HG03460 (cell line): ENCODE measurements around the gene B4GALNT2.
"Not testable (repeated sequence)": the region's sequence is repeated elsewhere in the genome, so short reads cannot be mapped to it uniquely, and the experiment has no call there.

ENCODE experiments used
- ATAC-seq: cut with Tn5 transposase; IDR thresholded peaks from one replicate; pipeline ENCODE4 v1.9.1; 2021; ENCODE audit not compliant: unreplicated experiment

Gene B4GALNT2

DNA sequence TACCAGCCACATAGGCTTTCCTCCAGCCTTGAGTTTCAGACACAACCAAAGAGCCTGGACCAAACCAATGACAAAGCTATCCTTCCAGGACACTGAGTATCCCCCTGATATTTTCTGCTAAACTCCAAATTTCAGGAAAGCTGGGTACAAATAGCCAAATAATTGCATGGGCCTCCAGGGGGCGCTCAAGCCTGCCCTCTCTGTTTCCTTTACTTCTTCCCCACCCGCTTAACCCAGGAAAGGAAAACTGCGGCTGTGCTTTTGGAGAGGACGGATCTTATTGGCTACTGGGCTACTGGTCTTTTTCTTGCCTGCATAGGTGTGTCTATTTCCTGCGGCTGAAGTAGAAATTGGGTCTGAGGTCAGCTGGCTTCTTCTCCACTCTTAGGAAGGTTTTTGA lies 47.7 kb downstream of the B4GALNT2 start:
- ATAC-seq: no peak

DNA sequence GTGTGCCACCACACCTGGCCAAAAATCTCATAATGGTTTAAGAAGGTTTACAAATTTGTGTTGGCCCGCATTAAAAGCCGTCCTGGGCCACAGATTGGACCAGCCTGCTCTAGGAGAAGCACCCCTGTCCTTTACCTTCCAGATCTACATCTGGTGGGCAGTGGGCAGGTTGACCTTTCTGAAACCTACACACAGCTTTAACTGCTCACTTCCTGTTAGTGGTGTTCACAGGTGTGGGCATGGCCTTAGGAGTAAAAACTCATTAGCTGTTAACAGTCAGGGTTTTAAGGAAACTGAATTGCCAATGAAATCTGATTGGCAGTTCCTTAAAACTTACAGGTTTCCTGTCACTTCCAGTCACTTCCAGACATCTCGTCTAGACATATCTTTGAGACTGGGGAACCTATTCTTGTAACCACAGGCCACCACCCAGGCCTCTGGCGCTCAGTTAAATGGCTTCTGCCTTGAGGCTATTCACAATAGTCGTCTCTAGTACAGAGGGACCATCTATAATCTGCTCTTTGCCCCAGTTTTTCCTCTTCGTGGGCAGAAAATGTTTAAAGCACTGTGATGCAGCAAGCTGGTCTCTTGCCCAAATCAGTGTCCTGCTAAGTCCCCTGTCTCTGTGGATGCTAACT lies 48.5 kb downstream of the B4GALNT2 start:
- ATAC-seq: no peak

DNA sequence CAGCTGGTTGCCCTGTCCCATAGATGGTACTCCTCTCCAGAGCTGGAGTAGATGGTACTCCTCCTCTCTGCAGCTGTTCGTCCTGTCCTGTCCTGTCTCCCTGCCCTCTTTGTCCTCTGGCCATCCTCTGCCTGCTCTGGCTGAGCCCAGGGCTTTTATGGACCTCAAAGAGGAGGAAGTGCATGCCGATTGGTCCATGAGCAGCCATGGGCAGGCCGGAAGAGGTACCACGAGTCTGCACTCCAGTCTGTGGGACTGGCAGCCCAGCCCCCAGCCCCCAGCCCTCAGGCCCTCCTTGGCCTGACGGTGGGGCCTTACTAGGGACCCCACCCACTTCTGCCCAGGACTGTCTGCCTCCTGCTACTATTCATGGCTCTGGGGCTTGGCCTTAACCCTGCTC lies 50.8 kb downstream of the B4GALNT2 start:
- no peak for ATAC-seq

DNA sequence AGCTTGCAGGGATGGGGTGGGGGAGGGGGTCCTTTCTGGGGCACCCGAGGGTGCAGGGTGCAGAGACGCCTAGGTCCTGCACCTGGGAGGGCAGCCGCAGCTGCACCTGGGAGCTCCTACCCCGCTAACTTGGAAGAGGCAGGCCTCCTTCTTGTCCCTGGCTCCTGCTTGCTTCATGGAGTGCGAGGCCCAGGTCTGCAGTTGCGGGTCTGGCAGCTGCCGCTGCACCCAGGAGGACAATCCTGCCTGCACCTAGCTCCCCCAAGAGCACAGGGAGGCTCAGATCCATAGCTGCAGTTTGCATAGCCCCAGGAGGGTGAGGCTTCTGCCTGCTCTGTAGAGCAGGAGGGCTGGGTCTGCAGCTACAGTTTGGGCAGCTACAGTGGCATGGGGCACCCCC lies 51.2 kb downstream of the B4GALNT2 start:
- ATAC-seq: no peak

DNA sequence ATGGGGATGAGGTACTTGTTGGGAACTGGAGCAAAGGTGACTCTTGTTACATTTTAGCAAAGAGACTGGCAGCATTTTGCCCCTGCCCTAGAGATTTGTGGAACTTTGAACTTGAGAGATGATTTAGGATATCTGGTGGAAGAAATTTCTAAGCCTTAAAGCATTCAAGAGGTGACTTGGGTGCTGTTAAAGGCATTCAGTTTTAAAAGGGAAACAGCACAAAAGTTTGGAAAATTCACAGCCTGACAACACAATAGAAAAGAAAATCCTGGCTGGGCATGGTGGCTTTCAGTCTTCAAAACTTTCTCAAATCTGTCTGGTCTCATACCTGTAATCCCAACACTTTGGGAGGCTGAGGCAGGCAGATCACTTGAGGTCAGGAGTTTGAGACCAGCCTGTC lies 52.0 kb downstream of the B4GALNT2 start:
- ATAC-seq: not testable (repeated sequence)

DNA sequence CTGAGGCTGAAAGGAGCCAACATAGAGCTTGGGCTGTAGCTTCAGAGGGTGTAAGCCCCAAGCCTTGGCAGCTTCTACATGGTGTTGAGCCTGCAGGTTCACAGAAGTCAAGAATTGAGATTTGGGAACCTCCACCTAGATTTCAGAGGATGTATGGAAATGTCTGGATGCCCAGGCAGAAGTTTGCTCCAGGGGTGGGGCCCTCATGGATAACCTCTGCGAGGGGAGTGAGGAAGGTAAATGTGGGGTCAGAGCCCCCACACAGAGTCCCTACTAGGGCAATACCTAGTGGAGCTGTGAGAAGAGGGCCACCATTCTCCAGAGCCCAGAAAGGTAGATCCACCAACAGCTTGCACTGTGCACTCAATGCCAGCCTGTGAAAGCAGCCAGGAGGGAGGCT lies 52.8 kb downstream of the B4GALNT2 start:
- ATAC-seq: not testable (repeated sequence)

DNA sequence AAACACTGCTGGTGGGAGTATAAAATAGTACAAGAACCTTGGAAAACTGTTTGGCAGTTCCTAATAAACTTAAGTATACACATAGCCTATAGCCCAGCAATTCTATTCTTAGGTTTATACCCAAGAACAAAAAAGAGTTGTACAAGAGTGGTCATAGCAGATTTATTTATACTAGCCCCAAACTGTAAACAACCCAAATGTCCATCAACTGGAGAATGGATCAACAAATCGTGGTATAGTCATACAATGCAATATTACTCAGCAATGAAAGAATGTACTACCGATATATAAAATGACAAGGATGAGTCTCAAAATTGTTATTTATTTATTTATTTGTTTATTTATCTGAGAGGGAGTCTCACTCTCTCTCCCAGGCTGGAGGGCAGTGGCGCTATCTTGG lies 54.7 kb downstream of the B4GALNT2 start:
- ATAC-seq: no peak

DNA sequence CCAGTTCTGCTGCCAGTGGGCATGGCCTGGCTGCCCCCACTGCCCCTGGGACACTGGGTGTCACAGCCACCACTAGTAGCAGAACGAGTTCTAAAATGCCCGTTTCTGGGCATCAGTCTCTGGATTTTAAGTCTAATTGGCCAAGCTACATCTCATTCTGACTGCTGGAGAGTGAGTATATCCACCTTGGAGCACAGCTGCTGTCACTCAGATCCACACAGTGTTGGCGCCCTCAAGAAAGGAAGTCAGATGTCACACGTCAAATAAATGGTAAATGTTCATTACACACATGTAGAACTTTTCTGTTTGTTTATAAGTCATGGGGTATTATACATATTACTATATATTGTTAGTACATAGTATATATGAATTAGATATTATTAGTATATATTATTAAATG lies 58.4 kb downstream of the B4GALNT2 start:
- ATAC-seq: no peak

DNA sequence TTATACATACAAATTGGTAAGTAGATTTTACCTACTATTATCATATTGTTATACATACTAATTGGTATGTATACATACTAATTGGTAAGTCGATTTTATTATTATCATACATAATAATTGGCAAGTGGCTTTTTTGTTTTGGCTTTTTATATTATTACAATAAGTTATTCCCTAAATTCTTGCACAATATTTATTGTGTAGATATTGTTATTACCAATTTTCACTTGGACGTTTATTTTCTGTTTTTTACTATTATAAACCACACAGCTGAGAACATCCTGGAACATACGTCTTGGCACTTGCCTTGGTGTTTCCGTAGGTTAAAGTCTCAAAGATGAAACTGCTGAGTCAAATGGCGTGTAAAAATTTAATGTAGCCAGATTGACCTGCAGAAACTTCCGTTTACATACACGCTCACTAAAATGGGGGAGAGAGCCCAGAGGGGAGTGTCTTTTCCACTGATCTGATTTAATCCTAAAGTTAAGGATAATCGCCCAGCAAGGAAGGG lies 58.9 kb downstream of the B4GALNT2 start:
- ATAC-seq: no peak

DNA sequence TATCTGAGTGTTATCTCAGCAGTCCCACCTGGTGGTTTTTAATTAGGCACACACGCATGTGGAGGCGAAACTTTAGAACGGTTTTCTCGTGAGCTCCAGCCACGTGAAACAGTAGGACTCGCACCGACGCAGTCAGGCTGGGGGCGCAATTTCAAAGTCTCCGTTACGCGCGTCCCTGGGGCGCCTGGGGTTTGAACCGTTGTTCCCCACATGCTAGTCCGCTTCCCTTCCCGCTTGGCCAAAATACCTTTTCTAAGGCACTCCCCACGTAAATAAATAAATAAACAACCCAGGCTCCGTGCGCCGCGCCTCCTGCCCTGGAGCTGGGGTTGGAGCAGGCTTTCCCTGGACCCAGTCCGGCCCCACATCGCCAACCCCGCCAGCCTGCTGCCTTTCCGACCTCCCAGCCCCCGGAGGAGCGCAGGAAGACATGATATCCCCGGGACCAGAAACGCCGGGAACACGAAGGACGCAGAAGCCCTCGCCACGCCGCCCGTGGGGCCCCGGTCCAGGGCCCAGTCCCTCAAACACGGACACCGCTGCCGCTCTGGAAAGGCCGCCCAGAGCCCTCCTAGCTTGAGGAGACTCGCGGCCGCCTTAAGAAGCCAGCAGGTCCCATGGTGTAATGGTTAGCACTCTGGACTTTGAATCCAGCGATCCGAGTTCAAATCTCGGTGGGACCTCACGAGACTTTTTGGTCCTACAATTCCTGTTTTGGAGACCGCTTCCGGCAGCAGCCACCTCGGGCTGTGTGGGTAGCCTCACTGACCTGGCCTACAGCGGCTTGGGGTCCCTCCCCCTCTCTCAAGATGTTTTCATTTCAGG lies 59.6 kb downstream of the B4GALNT2 start:
- ATAC-seq: peak; percentile 44

DNA sequence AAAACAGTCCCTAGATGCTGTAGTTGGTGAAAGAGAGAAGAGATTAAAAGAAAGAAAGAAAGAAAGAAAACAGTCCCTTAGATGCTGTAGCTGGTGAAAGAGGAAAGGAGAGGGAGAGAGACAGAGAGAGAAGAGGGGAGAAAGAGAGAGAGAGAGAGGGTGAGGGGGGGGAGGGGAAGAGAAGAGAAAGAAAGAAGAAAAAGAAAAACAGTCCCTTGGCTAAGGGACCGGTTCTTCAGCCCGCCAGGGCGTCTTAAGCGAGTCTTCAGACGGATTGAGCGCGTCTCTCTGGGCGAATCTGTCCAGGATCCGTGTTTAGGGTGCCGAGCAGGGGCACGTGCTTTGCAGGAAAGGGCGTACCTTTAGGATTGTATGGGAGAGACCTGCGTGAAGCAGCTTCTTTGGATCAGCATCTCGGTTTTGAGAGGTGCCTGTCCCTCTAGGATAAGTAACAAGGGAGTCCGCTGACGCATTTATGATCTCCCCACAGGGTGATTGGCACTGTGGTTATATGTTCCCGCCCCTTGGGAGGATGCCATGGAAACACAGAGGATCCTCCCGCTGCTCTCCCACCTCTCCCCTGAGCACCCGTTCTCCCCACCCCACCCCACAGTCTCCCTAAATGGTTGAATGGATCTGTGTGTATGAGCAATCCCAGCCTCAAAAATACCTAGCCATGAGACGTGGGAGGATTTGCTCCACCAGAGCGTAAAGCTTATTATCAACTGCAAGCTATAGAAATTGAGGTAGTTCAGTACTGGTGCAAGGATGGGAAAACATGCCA lies 61.1 kb downstream of the B4GALNT2 start:
- no peak for ATAC-seq

DNA sequence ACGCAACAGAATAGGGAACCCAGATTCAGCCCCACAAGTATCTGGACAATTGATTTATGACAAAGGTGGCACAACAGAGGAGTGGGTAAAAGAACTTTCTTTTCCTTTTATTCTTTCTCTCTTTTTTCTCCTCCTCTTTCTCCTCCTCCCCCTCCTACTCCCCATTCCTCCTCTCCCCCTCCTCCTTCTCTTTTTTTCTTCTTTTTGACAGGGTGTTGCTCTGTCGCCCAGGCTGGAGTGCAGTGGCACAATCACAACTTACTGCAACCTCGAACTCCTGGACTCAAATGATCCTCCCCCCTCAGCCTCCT lies 61.7 kb downstream of the B4GALNT2 start:
- ATAC-seq: no peak

DNA sequence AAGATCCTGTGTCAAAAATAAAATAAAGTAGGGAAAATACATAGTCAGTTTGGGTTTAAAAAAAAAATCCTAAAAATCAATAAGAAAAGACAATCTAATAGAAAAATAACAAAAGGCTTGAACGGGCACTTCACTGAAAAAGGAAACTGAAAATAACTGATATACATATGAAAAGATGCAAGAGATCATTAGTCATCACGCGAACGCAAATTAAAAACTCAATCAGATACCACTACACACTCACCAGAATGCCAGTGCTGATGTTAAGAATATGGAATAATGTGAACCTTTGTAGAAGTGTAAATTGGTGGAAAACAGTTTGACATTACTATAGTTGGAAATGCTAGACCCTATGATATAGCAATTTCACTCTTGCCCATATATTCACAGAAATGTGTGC lies 63.2 kb downstream of the B4GALNT2 start:
- ATAC-seq: no peak

DNA sequence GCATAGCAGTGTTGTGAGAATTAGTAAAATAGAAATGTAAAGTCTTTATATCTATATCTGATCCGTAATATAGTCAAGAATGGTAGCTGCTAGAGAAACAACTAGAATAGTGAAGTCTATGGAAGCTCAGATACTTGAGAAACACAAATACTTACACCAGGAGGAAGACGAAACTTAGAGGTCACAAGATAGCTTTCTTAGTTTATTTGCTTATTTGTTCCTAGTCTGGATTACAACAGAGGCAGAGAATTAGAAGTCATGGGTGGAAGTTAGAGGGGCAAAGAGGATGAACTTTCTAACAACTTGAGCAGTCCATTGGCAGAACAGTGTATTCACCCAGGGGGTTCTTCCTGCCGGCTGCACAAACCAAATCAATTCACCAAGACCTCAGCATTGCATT lies 64.0 kb downstream of the B4GALNT2 start:
- ATAC-seq: no peak

DNA sequence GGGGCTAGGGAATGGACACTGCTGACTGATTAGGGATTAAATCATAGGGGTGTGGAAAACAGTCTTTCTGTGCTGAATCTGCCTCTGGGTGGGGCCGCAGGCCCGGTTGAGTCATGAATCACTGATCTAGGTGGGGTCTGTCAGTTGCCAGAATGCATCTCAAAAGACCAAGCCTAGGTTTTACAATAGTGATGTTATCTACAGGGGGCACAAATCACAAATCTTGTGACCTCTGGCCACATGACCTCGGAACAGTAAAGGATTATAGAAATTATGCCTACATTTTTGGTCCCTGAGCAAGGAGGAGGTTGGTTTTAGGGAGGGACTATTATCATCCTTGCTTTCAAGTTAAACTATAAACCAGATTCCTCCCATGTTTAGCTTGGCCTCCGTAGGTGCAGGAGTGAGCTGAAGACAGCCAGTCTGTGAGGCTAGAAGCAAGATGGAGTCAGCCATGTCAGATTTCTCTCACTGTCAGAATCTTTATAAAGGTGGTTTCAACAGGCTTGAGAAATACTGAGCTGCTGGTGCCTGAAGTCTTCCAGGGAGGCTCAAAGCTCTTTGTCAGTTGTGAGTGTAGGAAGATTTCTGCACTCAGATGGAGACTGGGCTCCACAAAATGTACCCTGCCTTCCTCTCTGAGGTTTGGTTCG lies 64.9 kb downstream of the B4GALNT2 start:
- no peak for ATAC-seq

DNA sequence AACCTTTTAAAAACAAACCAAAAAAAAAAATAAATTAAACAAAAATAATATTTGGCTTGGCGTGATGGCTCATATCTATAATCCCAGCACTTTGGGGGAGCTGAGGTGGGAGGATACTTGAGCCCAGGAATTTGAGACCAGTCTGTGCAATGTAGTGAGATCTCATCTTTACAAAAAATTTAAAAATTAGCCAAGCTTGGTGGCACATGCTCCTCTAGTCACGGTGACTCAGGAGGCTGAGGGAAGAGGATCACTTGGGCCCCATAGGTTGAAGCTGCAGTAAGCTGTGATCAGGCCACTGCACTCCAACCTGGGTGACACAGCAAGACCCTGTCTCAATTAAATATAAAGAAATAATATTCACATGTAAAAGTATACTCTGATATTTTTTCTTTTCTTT lies 65.6 kb downstream of the B4GALNT2 start:
- ATAC-seq: no peak

DNA sequence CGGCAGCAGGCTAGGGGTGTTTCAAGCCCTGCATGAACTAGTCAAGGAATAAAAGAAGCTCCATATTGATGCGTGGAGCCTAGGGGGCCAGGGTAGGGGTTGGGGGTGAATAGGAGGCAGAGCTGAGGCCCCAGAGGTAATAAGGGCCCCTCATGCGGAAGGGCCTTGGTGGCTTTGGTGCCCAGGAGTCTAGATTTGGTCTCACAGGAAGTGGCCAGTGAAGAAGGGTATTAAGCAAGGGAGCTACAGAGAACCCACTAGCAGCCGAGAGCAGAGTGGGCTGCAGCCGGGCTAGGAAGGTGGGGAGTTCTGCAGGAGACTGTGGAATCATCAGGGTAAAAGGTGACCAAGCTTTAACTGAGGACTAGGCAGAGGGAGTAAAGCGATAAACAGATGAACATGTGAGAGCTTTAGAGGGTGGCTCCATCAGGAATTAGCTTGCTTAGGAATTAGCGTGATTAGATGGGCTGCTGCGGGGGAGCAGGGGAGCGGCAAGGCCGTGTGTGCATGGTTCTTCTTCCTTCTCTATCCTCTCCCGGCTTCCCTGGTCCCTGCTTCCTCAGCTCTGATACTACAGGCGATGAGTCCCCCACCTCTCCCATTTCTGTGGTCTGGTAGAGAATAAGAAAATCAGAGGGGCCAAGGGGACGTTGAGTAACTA lies 68.0 kb downstream of the B4GALNT2 start:
- ATAC-seq: no peak

DNA sequence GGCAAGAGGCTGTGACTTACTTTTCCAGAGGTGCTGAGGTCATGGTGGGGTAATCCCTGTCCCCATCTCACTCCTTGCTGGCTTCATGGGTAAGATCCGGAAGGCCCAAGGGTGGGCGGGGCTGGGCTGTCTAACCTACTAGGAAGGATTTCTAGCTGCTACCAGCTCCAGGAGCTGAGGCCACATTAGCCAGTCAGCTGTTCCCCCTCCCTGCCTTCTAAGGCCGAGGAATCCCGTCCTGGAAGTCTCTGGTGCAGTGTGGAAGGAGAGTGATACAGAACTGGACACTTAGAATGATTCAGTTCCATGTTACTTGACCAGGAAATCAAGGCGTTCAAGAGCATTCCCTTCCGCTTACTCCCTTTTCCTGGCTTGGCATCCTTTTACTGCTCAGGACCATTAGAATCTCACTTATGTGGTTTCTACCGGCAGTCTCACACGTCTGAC lies 68.9 kb downstream of the B4GALNT2 start:
- ATAC-seq: no peak

DNA sequence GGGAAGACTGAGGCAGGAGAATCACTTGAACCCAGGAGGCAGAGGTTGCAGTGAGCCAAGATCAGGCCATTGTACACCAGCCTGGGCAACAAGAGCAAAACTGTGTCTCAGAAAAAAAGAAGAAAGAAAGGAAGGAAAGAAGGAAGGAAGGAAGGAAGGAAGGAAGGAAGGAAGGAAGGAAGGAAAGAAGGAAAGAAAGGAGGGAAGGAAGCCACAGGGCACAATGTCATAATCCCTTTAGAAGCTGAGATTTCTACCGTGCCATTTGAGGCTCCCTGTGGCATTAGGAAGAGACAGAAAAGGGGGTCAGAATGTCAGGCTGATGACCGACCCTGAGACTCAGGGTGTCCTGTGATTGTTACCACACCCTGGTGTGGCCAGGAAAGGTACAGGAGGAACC lies 71.2 kb downstream of the B4GALNT2 start:
- no peak for ATAC-seq

DNA sequence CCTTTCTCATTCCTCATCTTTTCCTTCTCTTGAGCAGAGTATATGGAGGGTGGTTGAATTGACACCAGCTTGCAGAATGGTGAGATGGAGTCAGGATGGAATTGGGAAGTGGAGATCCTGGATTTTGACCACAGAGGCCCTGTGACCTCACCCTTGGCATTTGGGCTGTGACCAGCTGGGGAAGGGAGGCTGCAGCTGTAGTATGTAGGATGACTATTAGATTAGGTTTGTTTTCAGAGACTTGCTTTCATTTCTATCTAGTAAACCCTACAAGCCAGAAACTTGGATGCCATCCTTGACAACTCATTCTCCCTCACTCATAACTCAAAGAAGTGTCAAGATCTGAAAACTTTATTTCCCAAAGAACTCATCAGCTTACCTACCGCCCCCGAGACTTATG lies 71.9 kb downstream of the B4GALNT2 start:
- ATAC-seq: no peak

DNA sequence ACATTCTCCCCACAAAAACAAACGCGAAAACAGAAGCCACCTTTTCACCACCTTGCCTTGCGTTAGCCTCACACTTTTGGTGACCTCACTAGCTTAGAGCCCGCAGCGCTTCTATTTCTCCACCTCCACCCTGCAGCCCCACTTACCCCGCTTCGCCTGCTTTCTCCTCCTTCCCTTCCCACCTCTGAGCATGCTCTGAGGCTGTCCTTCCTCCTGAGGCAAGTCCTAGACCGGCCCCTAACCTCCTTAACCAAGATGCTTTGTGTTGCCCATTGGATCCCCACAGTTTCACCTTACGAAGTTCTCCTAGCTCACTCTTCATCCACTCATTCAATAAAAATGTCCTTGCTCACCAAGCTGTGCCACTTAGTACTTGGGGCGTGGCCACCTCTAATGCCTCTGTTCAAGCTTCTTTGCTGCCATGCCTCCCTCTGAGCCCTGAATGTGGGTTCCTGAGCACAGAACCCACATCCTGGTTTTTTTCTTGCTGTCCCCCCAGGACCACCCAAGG lies 76.5 kb downstream of the B4GALNT2 start:
- ATAC-seq: no peak
